Measurements from ENCODE around the gene CLCF1. TPM values are rescaled to one million over a fixed set of nuclear protein-coding genes. Genes with fewer than 3 reads are reported as not detected.

CLCF1 gene
- total RNA-seq = 1 to 10 TPM in 2 of 5 experiments, under 1 TPM in 3; 0.32 to 7.8 (median 0.70) TPM
- polyA plus RNA-seq = not detected
- not detected for total RNA-seq

- ATAC-seq = peak; percentile 22
- H3K36me3 Mint-ChIP-seq = peaks cover 0 to 3% (median 0%) of the 10 kb centered on the region in 5 donors
- H3K9me3 Mint-ChIP-seq = peaks cover 0 to 2% (median 0%) of the 10 kb centered on the region in 11 donors
- peak in 5 of 9 donors; percentile 11 to 57 (median 34) for DNase-seq
- peak within 1 kb of the TSS in 8 of 9 donors; percentile 58 to 89 (median 72) for H3K27ac Mint-ChIP-seq
- H3K4me3 Mint-ChIP-seq = peak within 1 kb of the TSS; percentile 82 to 98 (median 90)
- H3K27me3 Mint-ChIP-seq = peaks cover 0 to 69% (median 14%) of the 10 kb centered on the region in 5 donors
- H3K4me3 ChIP-seq (ENCODE audit: low read length) = peak within 1 kb of the TSS; percentile 64
- no peaks in the 10 kb centered on the region for H3K36me3 ChIP-seq (ENCODE audit: control insufficient read depth in 2 of 3, insufficient read depth in 3 of 3, low read length in 3 of 3)
- H3K4me1 Mint-ChIP-seq = peaks cover 25 to 50% (median 28%) of the 10 kb centered on the region in 7 donors
- intact Hi-C loops (cut with micrococcal nuclease) = loop anchor here in 1 of 2 donors (1.0 kb wide), 1 partner anchor 20 kb away; the partner anchor contains the start of gene POLD4
- POLR2A ChIA-PET = interaction anchor here (0.7 to 16.2 kb wide), 4 partner anchors 16 to 125 kb away, joined by 3 to 272 read pairs (median 4); partner anchors contain the start of genes POLD4 and RAD9A
- peaks cover 0 to 5% of the 10 kb centered on the region in 2 donors for H3K27me3 ChIP-seq (ENCODE audit: control insufficient read depth in 2 of 2, insufficient read depth in 2 of 2, low read length in 2 of 2)
- H3K4me1 ChIP-seq (ENCODE audit: control insufficient read depth in 2 of 2, insufficient read depth in 2 of 2, low read length in 2 of 2) = peaks cover 12 to 41% of the 10 kb centered on the region in 2 donors
- peak within 1 kb of the TSS; percentile 57 for H3K27ac ChIP-seq (ENCODE audit: low read depth, low read length)
- CTCF ChIA-PET = interaction anchor here (1.6 to 21.2 kb wide), 4 partner anchors 9 to 27 kb away, joined by 4 to 495 read pairs (median 26); partner anchors contain the start of gene POLD4
- no peaks in the 10 kb centered on the region for H3K9me3 ChIP-seq (ENCODE audit: control insufficient read depth in 2 of 3, low read length in 3 of 3)
These were observed at the start of gene CLCF1 for GRCh38 chr11:67372993-67373647. TSS of gene CLCF1 (minus strand) at chr11:67373598. CDS start at chr11:67373539, 59 bp downstream.

DNA sequence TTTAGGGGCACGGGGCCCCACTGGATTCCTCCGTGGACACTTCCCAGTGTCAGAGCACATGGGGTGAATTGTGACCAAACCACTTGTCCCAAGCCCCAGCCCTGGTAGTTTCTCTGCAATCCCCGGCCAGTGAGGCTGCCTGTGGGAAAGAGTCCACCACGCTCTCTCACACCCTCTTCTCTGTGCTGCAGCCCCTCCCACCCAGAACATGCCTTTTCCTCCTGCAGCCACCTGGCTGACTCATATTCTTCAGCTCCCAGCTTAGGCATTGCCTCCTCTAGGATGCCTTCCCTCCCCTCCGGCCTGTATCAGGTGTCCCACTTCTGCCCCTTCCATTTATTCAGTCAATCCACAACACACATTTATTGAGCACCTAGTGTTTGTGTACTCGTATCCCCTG lies 49.5 kb upstream of the CLCF1 start:
- no peaks in the 10 kb centered on the region for H3K36me3 Mint-ChIP-seq
- Histone ChIP-seq H3K27ac (ENCODE audit: low read depth, low read length) (no peak overlapping the region), H3K4me1 (ENCODE audit: control insufficient read depth in 2 of 2, insufficient read depth in 2 of 2, low read length in 2 of 2) (peaks cover 31 to 33% of the 10 kb centered on the region in 2 donors), H3K27me3 (ENCODE audit: control insufficient read depth in 2 of 2, insufficient read depth in 2 of 2, low read length in 2 of 2) (no peaks in the 10 kb centered on the region), H3K36me3 (ENCODE audit: control insufficient read depth in 2 of 3, insufficient read depth in 3 of 3, low read length in 3 of 3) (no peaks in the 10 kb centered on the region), H3K4me3 (ENCODE audit: low read length) (no peak overlapping the region), H3K9me3 (ENCODE audit: control insufficient read depth in 2 of 3, low read length in 3 of 3) (no peaks in the 10 kb centered on the region)
- ATAC-seq = no peak
- peak overlapping the region in 6 of 9 donors; percentile 37 to 83 (median 70) for H3K27ac Mint-ChIP-seq
- peak overlapping the region in 4 of 10 donors; percentile 3 to 51 (median 22) for H3K4me3 Mint-ChIP-seq
- no peak for DNase-seq
- H3K9me3 Mint-ChIP-seq = no peaks in the 10 kb centered on the region
- H3K4me1 Mint-ChIP-seq = peaks cover 13 to 49% (median 42%) of the 10 kb centered on the region in 7 donors
- H3K27me3 Mint-ChIP-seq = peaks cover 0 to 2% (median 0%) of the 10 kb centered on the region in 5 donors
- POLR2A ChIA-PET = interaction anchor here (0.9 to 31.8 kb wide), 5 partner anchors 10 to 60 kb away, joined by 3 to 1530 read pairs (median 7); partner anchors contain the start of genes AIP, PPP1CA, PTPRCAP and RAD9A
- CTCF ChIA-PET = interaction anchor here (0.7 to 0.8 kb wide), 2 partner anchors 22 to 82 kb away, joined by 3 to 4 read pairs; partner anchors contain the start of genes PITPNM1 and PPP1CA
- intact Hi-C loops (cut with micrococcal nuclease) = no loop called here

DNA sequence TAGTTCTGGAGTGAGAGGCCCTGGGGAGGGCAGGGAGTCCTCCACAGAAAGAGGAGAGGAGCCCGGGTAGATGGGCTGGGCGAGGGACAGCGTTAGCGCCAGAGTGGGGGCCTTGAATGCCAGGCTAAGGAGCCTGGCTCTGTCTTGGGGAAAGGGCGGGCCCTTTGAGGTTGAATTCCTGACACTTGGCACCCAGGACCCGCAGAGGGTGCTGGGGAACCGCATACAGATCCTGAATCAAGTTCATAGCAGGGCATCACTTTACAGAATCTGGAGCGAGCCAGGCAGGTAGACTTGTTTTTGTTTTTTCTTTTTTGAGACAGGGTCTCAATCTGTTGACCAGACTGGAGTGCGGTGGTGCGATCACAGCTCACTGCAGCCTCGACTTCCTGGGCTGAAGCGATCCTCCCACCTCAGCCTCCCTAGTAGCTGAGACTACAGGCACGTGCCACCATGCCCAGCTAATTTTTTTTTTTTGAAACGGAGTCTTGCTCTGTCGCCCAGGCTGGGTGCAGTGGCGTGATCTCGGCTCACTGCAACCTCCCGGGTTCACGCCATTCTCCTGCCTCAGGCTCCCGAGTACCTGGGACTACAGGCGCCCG lies 48.1 kb upstream of the CLCF1 start:
- Histone ChIP-seq H3K36me3 (ENCODE audit: control insufficient read depth in 2 of 3, insufficient read depth in 3 of 3, low read length in 3 of 3) (no peaks in the 10 kb centered on the region), H3K9me3 (ENCODE audit: control insufficient read depth in 2 of 3, low read length in 3 of 3) (no peaks in the 10 kb centered on the region), H3K27ac (ENCODE audit: low read depth, low read length) (peak overlapping the region; percentile 77), H3K4me1 (ENCODE audit: control insufficient read depth in 2 of 2, insufficient read depth in 2 of 2, low read length in 2 of 2) (peaks cover 35 to 42% of the 10 kb centered on the region in 2 donors), H3K4me3 (ENCODE audit: low read length) (peak overlapping the region; percentile 39), H3K27me3 (ENCODE audit: control insufficient read depth in 2 of 2, insufficient read depth in 2 of 2, low read length in 2 of 2) (no peaks in the 10 kb centered on the region)
- Mint-ChIP-seq H3K27me3 (peaks cover 0 to 8% (median 0%) of the 10 kb centered on the region in 5 donors), H3K9me3 (no peaks in the 10 kb centered on the region), H3K4me1 (peaks cover 17 to 54% (median 47%) of the 10 kb centered on the region in 7 donors), H3K36me3 (peaks cover 0 to 2% (median 0%) of the 10 kb centered on the region in 5 donors), H3K4me3 (peak overlapping the region; percentile 49 to 92 (median 76)), H3K27ac (peak overlapping the region; percentile 62 to 93 (median 91))
- intact Hi-C loops (cut with micrococcal nuclease) = loop anchor here (1.0 kb wide), 8 partner anchors 12 to 85 kb away; partner anchors contain the start of genes AIP (in 1 of the 2), PTPRCAP (in 1 of the 2) and TMEM134 (in 1 of the 2)
- ATAC-seq (no peak), DNase-seq (no peak)
- ChIA-PET CTCF (interaction anchor here (4.7 to 6.0 kb wide), 2 partner anchors 16 to 19 kb away, joined by 23 to 67 read pairs; partner anchors contain the start of genes PPP1CA, PTPRCAP and TBC1D10C), POLR2A (interaction anchor here (0.6 to 31.8 kb wide), 8 partner anchors 10 to 104 kb away, joined by 3 to 1530 read pairs (median 13); partner anchors contain the start of genes PITPNM1, PPP1CA, PTPRCAP and RAD9A)

DNA sequence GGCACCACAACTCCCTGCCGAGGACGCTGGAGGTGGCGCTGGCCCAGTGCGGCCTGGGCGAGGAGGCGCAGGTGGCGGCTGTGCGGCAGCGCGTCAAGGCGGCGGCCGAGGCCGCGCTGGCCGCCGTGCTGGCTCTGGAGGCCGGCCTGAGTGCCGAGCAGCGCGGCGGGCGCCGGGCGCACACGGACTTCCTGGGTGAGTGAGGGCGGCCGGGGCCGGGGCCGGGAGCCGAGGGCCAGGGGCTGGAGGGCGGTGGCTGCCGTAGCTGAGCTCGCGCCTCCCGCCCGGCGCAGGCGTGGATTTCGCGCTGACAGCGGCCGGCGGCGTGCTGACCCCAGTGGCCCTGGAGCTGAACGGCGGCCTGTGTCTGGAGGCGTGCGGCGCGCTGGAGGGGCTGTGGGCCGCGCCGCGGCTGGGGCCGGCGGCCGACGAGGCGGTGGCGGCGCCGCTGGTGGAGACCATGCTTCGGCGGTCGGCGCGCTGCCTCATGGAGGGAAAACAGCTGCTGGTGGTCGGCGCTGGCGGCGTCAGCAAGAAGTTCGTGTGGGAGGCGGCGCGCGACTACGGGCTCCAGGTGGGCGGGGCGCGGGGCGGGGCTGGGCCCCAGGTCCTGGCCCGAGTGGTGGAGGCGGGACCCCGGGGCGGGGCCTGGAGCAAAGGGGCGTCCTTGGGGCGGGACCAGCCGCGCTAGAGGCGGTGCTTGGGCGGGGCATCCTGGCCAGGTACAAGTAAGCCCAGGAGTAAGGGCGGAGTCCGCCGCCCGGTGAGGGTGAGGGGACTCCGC lies 47.4 kb upstream of the CLCF1 start:
- Histone ChIP-seq H3K4me3 (ENCODE audit: low read length) (peak overlapping the region; percentile 56), H3K27ac (ENCODE audit: low read depth, low read length) (peak overlapping the region; percentile 77), H3K27me3 (ENCODE audit: control insufficient read depth in 2 of 2, insufficient read depth in 2 of 2, low read length in 2 of 2) (no peaks in the 10 kb centered on the region), H3K36me3 (ENCODE audit: control insufficient read depth in 2 of 3, insufficient read depth in 3 of 3, low read length in 3 of 3) (no peaks in the 10 kb centered on the region), H3K4me1 (ENCODE audit: control insufficient read depth in 2 of 2, insufficient read depth in 2 of 2, low read length in 2 of 2) (peaks cover 42 to 49% of the 10 kb centered on the region in 2 donors), H3K9me3 (ENCODE audit: control insufficient read depth in 2 of 3, low read length in 3 of 3) (no peaks in the 10 kb centered on the region)
- ChIA-PET CTCF (interaction anchor here (1.1 to 6.0 kb wide), 5 partner anchors 12 to 48 kb away, joined by 6 to 67 read pairs (median 7); partner anchors contain the start of genes PPP1CA, PTPRCAP, TBC1D10C and TMEM134), POLR2A (interaction anchor here (0.6 to 31.8 kb wide), 13 partner anchors 9 to 163 kb away, joined by 3 to 1530 read pairs (median 12); partner anchors contain the start of genes AIP, PITPNM1, PPP1CA and PTPRCAP)
- Mint-ChIP-seq H3K36me3 (peaks cover 0 to 4% (median 0%) of the 10 kb centered on the region in 5 donors), H3K27ac (peak overlapping the region; percentile 69 to 98 (median 92)), H3K4me3 (peak overlapping the region; percentile 74 to 92 (median 82)), H3K4me1 (peaks cover 24 to 60% (median 53%) of the 10 kb centered on the region in 7 donors), H3K9me3 (no peaks in the 10 kb centered on the region), H3K27me3 (peaks cover 0 to 15% (median 0%) of the 10 kb centered on the region in 5 donors)
- ATAC-seq (peak; percentile 96), DNase-seq (peak; percentile 97 to 100 (median 97))
- intact Hi-C loops (cut with micrococcal nuclease) = loop anchor here (1.0 kb wide), 8 partner anchors 12 to 85 kb away; partner anchors contain the start of genes AIP (in 1 of the 2), PTPRCAP (in 1 of the 2) and TMEM134 (in 1 of the 2)

GRCh38 chr11:67420147-67420645 lies 46.8 kb upstream of the CLCF1 start:
- Mint-ChIP-seq H3K36me3 (peaks cover 0 to 4% (median 0%) of the 10 kb centered on the region in 5 donors), H3K27ac (peak overlapping the region; percentile 46 to 99 (median 92)), H3K4me3 (peak overlapping the region; percentile 80 to 93 (median 86)), H3K4me1 (peaks cover 24 to 61% (median 51%) of the 10 kb centered on the region in 7 donors), H3K27me3 (peaks cover 0 to 15% (median 0%) of the 10 kb centered on the region in 5 donors), H3K9me3 (no peaks in the 10 kb centered on the region)
- Histone ChIP-seq H3K36me3 (ENCODE audit: control insufficient read depth in 2 of 3, insufficient read depth in 3 of 3, low read length in 3 of 3) (no peaks in the 10 kb centered on the region), H3K4me3 (ENCODE audit: low read length) (peak overlapping the region; percentile 56), H3K27me3 (ENCODE audit: control insufficient read depth in 2 of 2, insufficient read depth in 2 of 2, low read length in 2 of 2) (no peaks in the 10 kb centered on the region), H3K27ac (ENCODE audit: low read depth, low read length) (peak overlapping the region; percentile 77), H3K9me3 (ENCODE audit: control insufficient read depth in 2 of 3, low read length in 3 of 3) (no peaks in the 10 kb centered on the region), H3K4me1 (ENCODE audit: control insufficient read depth in 2 of 2, insufficient read depth in 2 of 2, low read length in 2 of 2) (peaks cover 44 to 49% of the 10 kb centered on the region in 2 donors)
- ChIA-PET CTCF (interaction anchor here (0.7 to 6.0 kb wide), 6 partner anchors 12 to 88 kb away, joined by 3 to 67 read pairs (median 6); partner anchors contain the start of genes CDK2AP2, PPP1CA, PTPRCAP and TBC1D10C), POLR2A (interaction anchor here (0.6 to 31.8 kb wide), 14 partner anchors 8 to 162 kb away, joined by 3 to 1530 read pairs (median 13); partner anchors contain the start of genes AIP, CABP4, PITPNM1 and POLD4)
- no peak for ATAC-seq
- intact Hi-C loops (cut with micrococcal nuclease) = no loop called here
- DNase-seq = no peak

All from naive thymus-derived CD4-positive, alpha-beta T cell (primary cell).